ENCODE results near the gene PTPRG. TPM values are rescaled to one million over a fixed set of nuclear protein-coding genes. Genes with fewer than 3 reads are reported as not detected.
A peak's percentile ranks its signal among the peaks of the same experiment; 100 is the strongest.

Gene PTPRG
- total RNA-seq, 1 experiment from 2014 or later: 69.3 TPM

DNA sequence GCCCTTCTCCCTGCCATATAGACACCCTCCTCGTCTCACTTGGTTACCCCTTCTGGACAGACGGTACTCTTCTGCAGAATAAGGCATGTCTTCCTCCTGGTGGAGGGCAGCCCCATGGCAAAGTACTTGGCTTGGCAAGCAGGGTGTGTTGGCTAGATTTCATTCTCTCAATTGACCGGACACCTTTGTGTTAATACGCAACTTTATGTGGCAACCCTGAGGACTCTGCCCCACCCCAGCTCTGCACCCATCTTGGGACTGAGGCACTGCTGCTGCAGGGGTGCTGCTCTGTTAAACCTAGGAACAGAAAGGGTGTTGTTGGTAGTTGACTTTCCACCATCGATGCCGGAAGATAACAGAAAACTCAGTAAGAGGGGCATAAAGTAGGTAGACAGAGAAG, 55.2 kb downstream of the PTPRG start:
- Histone ChIP-seq H3K9ac (ENCODE audit: extremely low read depth, insufficient read length, low read length) (no peak overlapping the region), H4K20me1 (ENCODE audit: control insufficient read depth, insufficient read depth, insufficient read length) (no peaks in the 10 kb centered on the region), H3K79me2 (ENCODE audit: insufficient read depth, low read length) (peaks cover 49% of the 10 kb centered on the region), H3K4ac (ENCODE audit: low read depth, low read length) (no peak overlapping the region), H3K23me2 (ENCODE audit: insufficient read length, low read depth, low read length, poor library complexity, severe bottlenecking) (no peaks in the 10 kb centered on the region), H2BK20ac (ENCODE audit: low read depth, low read length, poor library complexity, severe bottlenecking) (no peak overlapping the region), H3K4me1 (ENCODE audit: insufficient read depth, low read length) (peaks cover 10% of the 10 kb centered on the region), H2BK12ac (ENCODE audit: insufficient read length, low read depth, low read length) (no peak overlapping the region), H3K23ac (ENCODE audit: insufficient read length, low read depth, low read length) (no peak overlapping the region), H3K79me1 (ENCODE audit: insufficient read depth, low read depth, low read length, poor library complexity, severe bottlenecking) (peaks cover 4% of the 10 kb centered on the region), H3K27me3 (ENCODE audit: insufficient read depth, low read length) (no peaks in the 10 kb centered on the region), H3K18ac (ENCODE audit: insufficient read length, low read depth, low read length) (no peak overlapping the region), H2AK5ac (ENCODE audit: insufficient read length, low read length) (no peak overlapping the region), H3K9me3 (ENCODE audit: control insufficient read depth, low read depth, low read length) (no peaks in the 10 kb centered on the region), H3K14ac (ENCODE audit: insufficient read depth, low read length) (no peak overlapping the region), H4K5ac (ENCODE audit: insufficient read length, low read depth, low read length) (no peak overlapping the region), H4K8ac (replicated peaks; ENCODE audit: insufficient read length, low read depth, low read length) (no peak overlapping the region), H3K27ac (ENCODE audit: insufficient read length, low read depth, low read length) (no peak overlapping the region), H2AFZ (ENCODE audit: low read length) (no peak overlapping the region), H3K4me2 (ENCODE audit: insufficient read depth, insufficient read length, low read length) (no peak overlapping the region), H4K91ac (ENCODE audit: insufficient read length, low read depth, low read length) (no peak overlapping the region), H2BK120ac (ENCODE audit: low read depth, low read length, poor library complexity, severe bottlenecking) (no peak overlapping the region), H2BK15ac (ENCODE audit: low read depth, low read length) (no peak overlapping the region), H3T11ph (ENCODE audit: low read length) (no peak overlapping the region), H3K56ac (ENCODE audit: insufficient read length, low read depth, low read length) (no peak overlapping the region), H2BK5ac (ENCODE audit: insufficient read length, low read length) (no peak overlapping the region)
- H3K4me1 Mint-ChIP-seq: peaks cover 39 to 43% of the 10 kb centered on the region in 2 experiments
- DNase-seq: no peak
- peak overlapping the region; percentile 6 to 68 (median 37); a peak in 5 of 7 replicates for H3K27ac Mint-ChIP-seq
- peaks cover 5 to 12% (median 7%) of the 10 kb centered on the region in 3 experiments; a peak in 5 of 7 replicates for H3K36me3 Mint-ChIP-seq (ENCODE audit: insufficient read depth in 1 of 3, low read depth in 3 of 3)
- TF ChIP-seq CTCF (conservative IDR thresholded peaks at IDR 0.05): no peak
- no peaks in the 10 kb centered on the region for H3K9me3 Mint-ChIP-seq
- H3K27me3 Mint-ChIP-seq (ENCODE audit: low read depth): no peaks in the 10 kb centered on the region
- no CpG with 5 or more reads among the region's 6 CpGs for WGBS (ENCODE audit: extremely low coverage, insufficient read length, low lambda C conversion rate)
- H3K4me3 Mint-ChIP-seq: no peak overlapping the region
